GM12878 (cell line): ENCODE measurements around the gene PHF2.

Experiments used
- EP300 ChIP-seq, 2 experiments: fragments of 150-350 bp in 1 of 2; IDR thresholded peaks; 2 replicates each; pipeline ENCODE4 v1.6.1; 2011 to 2012; ENCODE audit warnings: low read depth in 2 of 2, low read length in 2 of 2, borderline replicate concordance in 1 of 2, improper control_type of control experiment in 1 of 2, inconsistent platforms in 1 of 2; ENCODE audit not compliant: control insufficient read depth in 1 of 2
- EZH2 ChIP-seq: IDR thresholded peaks from 2 replicates; pipeline ENCODE4 v1.6.1; 2012; ENCODE audit warnings: low read depth, mild to moderate bottlenecking, control low read depth, inconsistent platforms, low read length, borderline replicate concordance; ENCODE audit not compliant: control insufficient read depth
- POLR2A ChIP-seq: IDR thresholded peaks from 2 replicates; pipeline ENCODE4 v1.6.1; 2011; ENCODE audit warnings: low read depth, mild to moderate bottlenecking, low read length
- STAT3 ChIP-seq: IDR thresholded peaks from 2 replicates; pipeline ENCODE4 v1.6.1; 2011; ENCODE audit warnings: low read depth, low read length, improper control_type of control experiment
- TCF7 ChIP-seq: IDR thresholded peaks from 2 replicates; pipeline ENCODE4 v1.6.1; 2014; ENCODE audit warnings: antibody characterized with exemption, borderline replicate concordance
- TF ChIP-seq, protein P1 (sequence below), 3 experiments: IDR thresholded peaks in 2 of 3; conservative IDR thresholded peaks in 1 of 3; 2 replicates each; pipeline ENCODE4 v1.5.1; 2011; ENCODE audit warnings: low read depth in 3 of 3, low read length in 3 of 3, mild to moderate bottlenecking in 3 of 3, control low read depth in 2 of 3, moderate library complexity in 2 of 3, inconsistent platforms in 1 of 3, mixed read lengths in 1 of 3; ENCODE audit not compliant: control insufficient read depth in 2 of 3, insufficient read depth in 1 of 3; ENCODE audit errors: extremely low read depth in 1 of 3

DNA sequence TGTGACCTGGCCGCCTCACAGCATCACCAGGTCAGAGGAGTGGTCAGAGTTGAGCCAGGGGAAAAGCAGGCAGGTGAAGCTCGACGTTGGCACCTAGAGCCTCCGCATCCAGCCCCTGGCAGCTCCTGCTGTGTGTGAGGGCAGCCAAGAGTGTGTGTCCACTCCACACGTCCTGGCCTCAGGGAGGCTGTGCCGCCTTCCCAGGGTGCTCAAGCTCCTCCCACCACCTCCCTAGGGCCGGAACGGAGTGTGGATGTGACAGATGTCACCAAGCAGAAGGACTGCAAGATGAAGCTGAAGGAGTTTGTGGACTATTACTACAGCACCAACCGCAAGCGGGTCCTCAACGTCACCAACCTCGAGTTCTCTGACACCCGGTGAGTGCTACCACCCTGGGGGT is 72.5 kb downstream of the PHF2 start:
- no peak for TF ChIP-seq EP300 (IDR thresholded peaks at IDR 0.05; ENCODE audit: borderline replicate concordance in 1 of 2, control insufficient read depth in 1 of 2, low read depth in 2 of 2, low read length in 2 of 2)
- no peak for TF ChIP-seq POLR2A
- no peak for TF ChIP-seq TCF7
- TF ChIP-seq EZH2, result no peak
- no peak for TF ChIP-seq STAT3
- TF ChIP-seq, protein P1, sequence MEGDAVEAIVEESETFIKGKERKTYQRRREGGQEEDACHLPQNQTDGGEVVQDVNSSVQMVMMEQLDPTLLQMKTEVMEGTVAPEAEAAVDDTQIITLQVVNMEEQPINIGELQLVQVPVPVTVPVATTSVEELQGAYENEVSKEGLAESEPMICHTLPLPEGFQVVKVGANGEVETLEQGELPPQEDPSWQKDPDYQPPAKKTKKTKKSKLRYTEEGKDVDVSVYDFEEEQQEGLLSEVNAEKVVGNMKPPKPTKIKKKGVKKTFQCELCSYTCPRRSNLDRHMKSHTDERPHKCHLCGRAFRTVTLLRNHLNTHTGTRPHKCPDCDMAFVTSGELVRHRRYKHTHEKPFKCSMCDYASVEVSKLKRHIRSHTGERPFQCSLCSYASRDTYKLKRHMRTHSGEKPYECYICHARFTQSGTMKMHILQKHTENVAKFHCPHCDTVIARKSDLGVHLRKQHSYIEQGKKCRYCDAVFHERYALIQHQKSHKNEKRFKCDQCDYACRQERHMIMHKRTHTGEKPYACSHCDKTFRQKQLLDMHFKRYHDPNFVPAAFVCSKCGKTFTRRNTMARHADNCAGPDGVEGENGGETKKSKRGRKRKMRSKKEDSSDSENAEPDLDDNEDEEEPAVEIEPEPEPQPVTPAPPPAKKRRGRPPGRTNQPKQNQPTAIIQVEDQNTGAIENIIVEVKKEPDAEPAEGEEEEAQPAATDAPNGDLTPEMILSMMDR (IDR thresholded peaks at IDR 0.05 in 2 of 3, conservative IDR thresholded peaks at IDR 0.05 in 1 of 3; ENCODE audit: control insufficient read depth in 2 of 3, extremely low read depth in 1 of 3, insufficient read depth in 1 of 3, low read depth in 3 of 3, low read length in 3 of 3), result no peak
